ENCODE data around the gene EDARADD.
"Not testable (repeated sequence)": the region's sequence is repeated elsewhere in the genome, so short reads cannot be mapped to it uniquely, and the experiment has no call there.

The EDARADD gene

GRCh38 chr1:236491469-236492136 lies 97.5 kb downstream of the EDARADD start:
- no peak for DNase-seq

- no peak for DNase-seq
These were observed 98.3 kb downstream of the EDARADD start for GRCh38 chr1:236492378-236492777.

GRCh38 chr1:236494082-236494481 lies 100.0 kb downstream of the EDARADD start:
- DNase-seq, result no peak

GRCh38 chr1:236494586-236495466 lies 100.7 kb downstream of the EDARADD start:
- DNase-seq, result no peak

- DNase-seq, result no peak
These were observed 101.5 kb downstream of the EDARADD start for GRCh38 chr1:236495467-236496112.

- DNase-seq, result no peak
These were observed 103.8 kb downstream of the EDARADD start for GRCh38 chr1:236497908-236498307.

- no peak for DNase-seq
These were observed 107.0 kb downstream of the EDARADD start for GRCh38 chr1:236501093-236501492.

GRCh38 chr1:236502579-236502971 lies 108.5 kb downstream of the EDARADD start:
- DNase-seq, result no peak

- DNase-seq, result peak; percentile 63
These were observed 109.0 kb downstream of the EDARADD start for GRCh38 chr1:236502972-236503639.

GRCh38 chr1:236504338-236504737 lies 110.3 kb downstream of the EDARADD start:
- DNase-seq, result not testable (repeated sequence)

- no peak for DNase-seq
These were observed 113.1 kb downstream of the EDARADD start for GRCh38 chr1:236507022-236507700.

- DNase-seq, result no peak
These were observed 114.5 kb downstream of the EDARADD start for GRCh38 chr1:236508593-236509027.

GRCh38 chr1:236509203-236509602 lies 115.1 kb downstream of the EDARADD start:
- DNase-seq, result no peak

GRCh38 chr1:236509647-236510401 lies 115.7 kb downstream of the EDARADD start:
- no peak for DNase-seq

- DNase-seq, result no peak
These were observed 117.8 kb downstream of the EDARADD start for GRCh38 chr1:236511735-236512418.

- no peak for DNase-seq
These were observed 120.8 kb downstream of the EDARADD start for GRCh38 chr1:236514703-236515442.

GRCh38 chr1:236515443-236515958 lies 121.4 kb downstream of the EDARADD start:
- no peak for DNase-seq

- no peak for DNase-seq
These were observed 123.0 kb downstream of the EDARADD start for GRCh38 chr1:236516929-236517704.

GRCh38 chr1:236518322-236518721 lies 124.2 kb downstream of the EDARADD start:
- DNase-seq, result no peak

All from retina (tissue), 1 donor.